ENCODE results near the gene PRKCE. TPM values are rescaled to one million over a fixed set of nuclear protein-coding genes. Genes with fewer than 3 reads are reported as not detected.

The PRKCE gene
- total RNA-seq, 1 experiment from 2014 or later: 14.0 TPM

DNA sequence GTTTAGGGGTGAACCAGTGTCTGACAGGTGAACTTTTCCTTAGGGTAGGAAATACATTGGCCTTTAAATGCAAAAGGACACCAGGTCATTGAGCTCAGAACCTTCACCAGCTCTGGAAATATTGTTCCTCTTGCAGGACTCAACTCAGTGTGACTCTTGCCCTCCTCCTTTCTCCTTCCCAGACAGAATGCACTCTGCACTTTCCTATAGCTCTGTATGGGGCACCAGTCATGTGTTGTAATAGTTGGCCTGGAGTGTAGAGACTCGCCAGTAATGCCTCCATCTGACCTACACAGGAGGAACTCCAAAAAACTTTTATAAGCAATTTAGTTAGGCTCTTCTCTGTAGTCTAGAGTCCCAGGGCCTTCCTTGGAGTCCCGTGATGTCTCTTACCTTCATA is 397.2 kb downstream of the PRKCE start:
- BruUV-seq (replicated peaks): no TSS peak
- no peaks in the 10 kb centered on the region for H3K27me3 ChIP-seq (ENCODE audit: control insufficient read depth, insufficient read depth, low read length)
- no peaks in the 10 kb centered on the region for H3K9me3 ChIP-seq (ENCODE audit: control insufficient read depth, insufficient read depth, low read depth, low read length)
- intact Hi-C loops (cut with micrococcal nuclease; ENCODE audit: unreplicated experiment) (no loop called here), in situ Hi-C loops (cut with HindIII; ENCODE audit: low pct_unique_long_range_greater_than_20kb, low sequenced_read_pairs) (no loop called here)
- DNase-seq (ENCODE audit: low read depth, low spot score): no peak
- no peaks in the 10 kb centered on the region for H3K4me1 ChIP-seq (ENCODE audit: control insufficient read depth, insufficient read depth, low read length)
- no peak for ATAC-seq
- TF ChIP-seq, protein P1, sequence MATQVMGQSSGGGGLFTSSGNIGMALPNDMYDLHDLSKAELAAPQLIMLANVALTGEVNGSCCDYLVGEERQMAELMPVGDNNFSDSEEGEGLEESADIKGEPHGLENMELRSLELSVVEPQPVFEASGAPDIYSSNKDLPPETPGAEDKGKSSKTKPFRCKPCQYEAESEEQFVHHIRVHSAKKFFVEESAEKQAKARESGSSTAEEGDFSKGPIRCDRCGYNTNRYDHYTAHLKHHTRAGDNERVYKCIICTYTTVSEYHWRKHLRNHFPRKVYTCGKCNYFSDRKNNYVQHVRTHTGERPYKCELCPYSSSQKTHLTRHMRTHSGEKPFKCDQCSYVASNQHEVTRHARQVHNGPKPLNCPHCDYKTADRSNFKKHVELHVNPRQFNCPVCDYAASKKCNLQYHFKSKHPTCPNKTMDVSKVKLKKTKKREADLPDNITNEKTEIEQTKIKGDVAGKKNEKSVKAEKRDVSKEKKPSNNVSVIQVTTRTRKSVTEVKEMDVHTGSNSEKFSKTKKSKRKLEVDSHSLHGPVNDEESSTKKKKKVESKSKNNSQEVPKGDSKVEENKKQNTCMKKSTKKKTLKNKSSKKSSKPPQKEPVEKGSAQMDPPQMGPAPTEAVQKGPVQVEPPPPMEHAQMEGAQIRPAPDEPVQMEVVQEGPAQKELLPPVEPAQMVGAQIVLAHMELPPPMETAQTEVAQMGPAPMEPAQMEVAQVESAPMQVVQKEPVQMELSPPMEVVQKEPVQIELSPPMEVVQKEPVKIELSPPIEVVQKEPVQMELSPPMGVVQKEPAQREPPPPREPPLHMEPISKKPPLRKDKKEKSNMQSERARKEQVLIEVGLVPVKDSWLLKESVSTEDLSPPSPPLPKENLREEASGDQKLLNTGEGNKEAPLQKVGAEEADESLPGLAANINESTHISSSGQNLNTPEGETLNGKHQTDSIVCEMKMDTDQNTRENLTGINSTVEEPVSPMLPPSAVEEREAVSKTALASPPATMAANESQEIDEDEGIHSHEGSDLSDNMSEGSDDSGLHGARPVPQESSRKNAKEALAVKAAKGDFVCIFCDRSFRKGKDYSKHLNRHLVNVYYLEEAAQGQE (IDR thresholded peaks at IDR 0.05; ENCODE audit: insufficient read depth in 1 of 2, low read depth in 2 of 2, low read length in 1 of 2): no peak
- TF ChIP-seq, protein P2, sequence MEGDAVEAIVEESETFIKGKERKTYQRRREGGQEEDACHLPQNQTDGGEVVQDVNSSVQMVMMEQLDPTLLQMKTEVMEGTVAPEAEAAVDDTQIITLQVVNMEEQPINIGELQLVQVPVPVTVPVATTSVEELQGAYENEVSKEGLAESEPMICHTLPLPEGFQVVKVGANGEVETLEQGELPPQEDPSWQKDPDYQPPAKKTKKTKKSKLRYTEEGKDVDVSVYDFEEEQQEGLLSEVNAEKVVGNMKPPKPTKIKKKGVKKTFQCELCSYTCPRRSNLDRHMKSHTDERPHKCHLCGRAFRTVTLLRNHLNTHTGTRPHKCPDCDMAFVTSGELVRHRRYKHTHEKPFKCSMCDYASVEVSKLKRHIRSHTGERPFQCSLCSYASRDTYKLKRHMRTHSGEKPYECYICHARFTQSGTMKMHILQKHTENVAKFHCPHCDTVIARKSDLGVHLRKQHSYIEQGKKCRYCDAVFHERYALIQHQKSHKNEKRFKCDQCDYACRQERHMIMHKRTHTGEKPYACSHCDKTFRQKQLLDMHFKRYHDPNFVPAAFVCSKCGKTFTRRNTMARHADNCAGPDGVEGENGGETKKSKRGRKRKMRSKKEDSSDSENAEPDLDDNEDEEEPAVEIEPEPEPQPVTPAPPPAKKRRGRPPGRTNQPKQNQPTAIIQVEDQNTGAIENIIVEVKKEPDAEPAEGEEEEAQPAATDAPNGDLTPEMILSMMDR (IDR thresholded peaks at IDR 0.05): no peak
- TF ChIP-seq SIN3A (IDR thresholded peaks at IDR 0.05; ENCODE audit: borderline replicate concordance, insufficient read depth, low read depth, low read length) (no peak), TCF7L2 (IDR thresholded peaks at IDR 0.05; ENCODE audit: low read depth, low read length) (no peak), POLR2AphosphoS5 (IDR thresholded peaks at IDR 0.05; ENCODE audit: low read depth, low read length) (no peak)
- POLR2A ChIA-PET: no interaction called here
- no peak overlapping the region for H3K4me3 ChIP-seq (ENCODE audit: low read depth in 2 of 2, low read length in 2 of 2)
- no peaks in the 10 kb centered on the region for H3K36me3 ChIP-seq (ENCODE audit: control insufficient read depth, insufficient read depth, low read length)
- CTCF ChIA-PET: no interaction called here
- no peak overlapping the region for H3K27ac ChIP-seq (ENCODE audit: low read length)

DNA sequence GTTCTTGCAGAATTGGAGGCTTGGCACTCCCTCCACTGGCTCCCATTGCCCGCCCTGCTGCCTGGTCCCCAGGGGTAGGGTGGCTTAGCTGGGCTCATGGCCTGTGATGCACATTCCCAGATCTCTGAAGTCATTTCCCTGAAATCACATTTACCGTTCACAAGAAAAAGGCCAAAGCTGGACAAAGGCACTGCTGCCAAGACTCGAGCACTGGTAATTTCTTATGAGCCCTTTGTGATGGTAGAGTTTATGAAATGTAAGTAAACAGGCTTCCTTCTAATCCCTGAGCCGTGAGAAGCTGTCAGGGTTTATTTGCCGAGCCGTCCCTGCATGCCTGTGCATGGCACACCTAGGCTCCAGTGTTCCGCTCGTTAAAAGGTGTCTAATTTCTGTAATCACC is 398.6 kb downstream of the PRKCE start:
- DNase-seq (ENCODE audit: low read depth, low spot score) (no peak), ATAC-seq (no peak)
- Histone ChIP-seq H3K36me3 (ENCODE audit: control insufficient read depth, insufficient read depth, low read length) (no peaks in the 10 kb centered on the region), H3K27ac (ENCODE audit: low read length) (no peak overlapping the region), H3K4me1 (ENCODE audit: control insufficient read depth, insufficient read depth, low read length) (no peaks in the 10 kb centered on the region), H3K27me3 (ENCODE audit: control insufficient read depth, insufficient read depth, low read length) (no peaks in the 10 kb centered on the region), H3K9me3 (ENCODE audit: control insufficient read depth, insufficient read depth, low read depth, low read length) (no peaks in the 10 kb centered on the region), H3K4me3 (ENCODE audit: low read depth in 2 of 2, low read length in 2 of 2) (no peak overlapping the region)
- TF ChIP-seq, protein P2 (IDR thresholded peaks at IDR 0.05): no peak
- TF ChIP-seq POLR2AphosphoS5 (IDR thresholded peaks at IDR 0.05; ENCODE audit: low read depth, low read length): no peak
- no peak for TF ChIP-seq TCF7L2 (IDR thresholded peaks at IDR 0.05; ENCODE audit: low read depth, low read length)
- TF ChIP-seq, protein P1 (IDR thresholded peaks at IDR 0.05; ENCODE audit: insufficient read depth in 1 of 2, low read depth in 2 of 2, low read length in 1 of 2): no peak
- TF ChIP-seq SIN3A (IDR thresholded peaks at IDR 0.05; ENCODE audit: borderline replicate concordance, insufficient read depth, low read depth, low read length): no peak
- in situ Hi-C loops (cut with HindIII; ENCODE audit: low pct_unique_long_range_greater_than_20kb, low sequenced_read_pairs): no loop called here
- ChIA-PET CTCF (no interaction called here), POLR2A (no interaction called here)
- no TSS peak for BruUV-seq (replicated peaks)
- intact Hi-C loops (cut with micrococcal nuclease; ENCODE audit: unreplicated experiment): no loop called here
